HepG2 (cell line): ENCODE results near the gene PARP11. TPM values are rescaled to one million over a fixed set of nuclear protein-coding genes. Genes with fewer than 3 reads are reported as not detected.

Experiments used
- ATAC-seq: fragments of 200-7000 bp; cut with Tn5 transposase; 3 replicates; pipeline ENCODE4 v1.9.1; 2020; ENCODE audit warnings: mild to moderate bottlenecking, moderate library complexity
- BruUV-seq: library from RNA; stranded (reverse); fragments of 400-500 nt; replicated peaks from 2 replicates; lab custom pipeline; 2021; lab: Mats Ljungman, UMichigan
- CTCF ChIA-PET: fragments of 300-600 bp; formaldehyde crosslinking; extraction: SDS; loops from one replicate; lab custom pipeline; 2021; ENCODE audit warnings: low total read pairs, inconsistent platforms, low intra/inter-chr PET ratio; lab: Yijun Ruan, JAX
- POLR2A ChIA-PET: fragments of 350-600 bp; sonication (Branson Sonifier 250); formaldehyde crosslinking; loops from one replicate; lab custom pipeline; 2020; ENCODE audit warnings: antibody characterized with exemption, inconsistent platforms; lab: Yijun Ruan, JAX
- DNase-seq: peaks from one replicate; pipeline ENCODE4 v3.0.0-alpha.2; 2015; ENCODE audit warnings: low spot score
- FAIRE-seq: peaks from 3 replicates; lab custom pipeline; 2011; peaks lifted over from hg19 to GRCh38; lab: Jason Lieb, UNC
- H2AFZ ChIP-seq: one replicate; pipeline ENCODE4 v1.6.1; 2011; ENCODE audit warnings: low read length, inconsistent platforms
- H3K27ac ChIP-seq: fragments of 300-600 bp; 3 replicates; pipeline ENCODE4 v1.8.0; 2011; ENCODE audit warnings: mixed run types, mild to moderate bottlenecking, mixed read lengths, low read length, inconsistent platforms; ENCODE audit not compliant: insufficient read depth; ENCODE audit errors: extremely low read length
- H3K27me3 ChIP-seq, 2 experiments: fragments of 200-600 bp in 1 of 2; 2 replicates in 1 of 2; 3 replicates in 1 of 2; pipeline versions ENCODE4 v1.6.0 to v1.8.0; 2011; ENCODE audit warnings: low read length in 2 of 2, mild to moderate bottlenecking in 2 of 2, moderate library complexity in 2 of 2, inconsistent platforms in 1 of 2; ENCODE audit not compliant: insufficient read depth in 2 of 2, control insufficient read depth in 1 of 2
- H3K36me3 ChIP-seq, 2 experiments: fragments of 200-600 bp in 1 of 2; replicated peaks in 1 of 2; 2 replicates in 1 of 2; 3 replicates in 1 of 2; pipeline versions ENCODE4 v1.5.1 to v1.8.0; 2011; ENCODE audit warnings: low read length in 2 of 2, inconsistent platforms in 1 of 2; ENCODE audit not compliant: insufficient read depth in 2 of 2, control insufficient read depth in 1 of 2
- H3K4me1 ChIP-seq: 2 replicates; pipeline ENCODE4 v1.5.1; 2012; ENCODE audit warnings: low read length, inconsistent platforms; ENCODE audit not compliant: insufficient read depth
- H3K4me2 ChIP-seq: 2 replicates; pipeline ENCODE4 v1.6.0; 2011; ENCODE audit warnings: low read depth, low read length, inconsistent platforms
- H3K4me3 ChIP-seq, 3 experiments: fragments of 200-600 bp in 1 of 3; sonication (generic), shearing (Covaris generic) in 1 of 3; replicated peaks in 1 of 3; 2 replicates each; pipeline ENCODE4 v1.5.1; 2011 to 2016; ENCODE audit warnings: low read length in 3 of 3, inconsistent platforms in 2 of 3, low read depth in 2 of 3, mild to moderate bottlenecking in 2 of 3, control low read depth in 1 of 3, mixed read lengths in 1 of 3; ENCODE audit not compliant: insufficient read depth in 1 of 3
- H3K79me2 ChIP-seq: one replicate; pipeline ENCODE4 v1.6.1; 2011; ENCODE audit warnings: low read length, inconsistent platforms; ENCODE audit not compliant: insufficient read depth
- H3K9ac ChIP-seq: 2 replicates; pipeline ENCODE4 v1.6.0; 2011; ENCODE audit warnings: mild to moderate bottlenecking, low read depth, low read length, inconsistent platforms; ENCODE audit not compliant: insufficient read depth
- H3K9me3 ChIP-seq: 2 replicates; pipeline ENCODE4 v1.5.1; 2012; ENCODE audit warnings: mild to moderate bottlenecking, low read length
- H4K20me1 ChIP-seq: 2 replicates; pipeline ENCODE4 v1.6.0; 2011; ENCODE audit warnings: inconsistent platforms, mild to moderate bottlenecking, low read length, moderate library complexity; ENCODE audit not compliant: insufficient read depth
- HMGA1 ChIP-seq: sonication (generic); formaldehyde crosslinking; conservative IDR thresholded peaks from 2 replicates; pipeline ENCODE4 v1.4.0; 2020; ENCODE audit warnings: missing genetic modification reagents
- KLF16 ChIP-seq, 2 experiments: sonication (generic) in 1 of 2; formaldehyde crosslinking in 1 of 2; IDR thresholded peaks; 2 replicates each; pipeline versions ENCODE4 v1.6.1 to v1.8.0; 2016 to 2023; ENCODE audit warnings: missing genetic modification reagents in 2 of 2, missing compliant biosample characterization in 1 of 2
- MED13 ChIP-seq: sonication (generic); formaldehyde crosslinking; IDR thresholded peaks from 2 replicates; pipeline ENCODE4 v1.5.0; 2020; ENCODE audit warnings: missing genetic modification reagents
- SOX6 ChIP-seq, 2 experiments: fragments of 450-650 bp in 1 of 2; sonication (generic) in 1 of 2; formaldehyde crosslinking in 1 of 2; IDR thresholded peaks; 2 replicates each; pipeline versions ENCODE4 v1.4.0 to v1.6.1; 2017 to 2020; ENCODE audit warnings: antibody characterized with exemption in 1 of 2, mild to moderate bottlenecking in 1 of 2, missing genetic modification reagents in 1 of 2
- TBX2 ChIP-seq: sonication (generic); formaldehyde crosslinking; IDR thresholded peaks from 2 replicates; pipeline ENCODE4 v1.5.0; 2020; ENCODE audit warnings: missing genetic modification reagents, mild to moderate bottlenecking, borderline replicate concordance
- ZNF136 ChIP-seq: sonication (generic); formaldehyde crosslinking; IDR thresholded peaks from 2 replicates; pipeline ENCODE4 v1.8.1; 2022; ENCODE audit warnings: low read depth, mild to moderate bottlenecking, moderate library complexity, missing genetic modification reagents
- ZNF263 ChIP-seq: sonication (generic); formaldehyde crosslinking; IDR thresholded peaks from 2 replicates; pipeline ENCODE4 v1.4.0; 2020; ENCODE audit warnings: missing genetic modification reagents
- ZNF280D ChIP-seq: sonication (generic); formaldehyde crosslinking; IDR thresholded peaks from 2 replicates; pipeline ENCODE4 v1.5.1; 2020; ENCODE audit warnings: mild to moderate bottlenecking, missing genetic modification reagents
- ZNF337 ChIP-seq: sonication (generic); formaldehyde crosslinking; IDR thresholded peaks from 2 replicates; pipeline ENCODE4 v1.5.1; 2020; ENCODE audit warnings: missing genetic modification reagents, low read depth, mild to moderate bottlenecking, borderline replicate concordance
- ZNF460 ChIP-seq: sonication (generic); formaldehyde crosslinking; IDR thresholded peaks from 2 replicates; pipeline ENCODE4 v1.5.1; 2020; ENCODE audit warnings: missing genetic modification reagents, mild to moderate bottlenecking, borderline replicate concordance
- ZNF552 ChIP-seq: sonication (generic); formaldehyde crosslinking; IDR thresholded peaks from 2 replicates; pipeline ENCODE4 v1.9.0; 2022; ENCODE audit warnings: missing genetic modification reagents, mild to moderate bottlenecking, borderline replicate concordance
- ZSCAN21 ChIP-seq: sonication (generic); formaldehyde crosslinking; IDR thresholded peaks from 2 replicates; pipeline ENCODE4 v1.8.0; 2022; ENCODE audit warnings: mild to moderate bottlenecking, missing genetic modification reagents, moderate library complexity, borderline replicate concordance
- WGBS: methylation state at CpG from one replicate; pipeline ENCODE4 v1.1.6; 2017; ENCODE audit warnings: low lambda C conversion rate; 5-methylcytosine and 5-hydroxymethylcytosine counted together
- in situ Hi-C: cut with HindIII; loops from 2 replicates; pipeline ENCODE4 v1.10.0; 2017; ENCODE audit warnings: low pct_unique_long_range_greater_than_20kb; ENCODE audit not compliant: extremely low pct_ligation_motif_present
- intact Hi-C: fragments of 100-400 bp; cut with micrococcal nuclease; formaldehyde crosslinking; loops from one replicate; pipeline ENCODE4 v1.10.0; 2022; ENCODE audit not compliant: unreplicated experiment
- polyA plus RNA-seq, 8 experiments: library from polyadenylated mRNA; depleted of rRNA in 3 of 8; stranded (reverse) in 7 of 8; unstranded in 1 of 8; fragments of >200 nt; fragmentation: Illumina TruSeq in 4 of 8; extraction: Trizol in 4 of 8; gene quantifications; 2 replicates each; pipeline versions ENCODE4 v1.2.1 to v1.2.3, GENCODE V29; 2011 to 2016; ENCODE audit warnings: low read depth in 4 of 8, missing spikeins in 1 of 8, mixed read lengths in 1 of 8; ENCODE audit not compliant: insufficient read depth in 1 of 8
- total RNA-seq, 5 experiments: library from RNA; depleted of rRNA; stranded (reverse); fragments of >200 nt; fragmentation: Illumina TruSeq; extraction: Trizol; gene quantifications; 2 replicates each; pipeline ENCODE4 v1.2.3, GENCODE V29; 2016; ENCODE audit warnings: low read depth in 1 of 5
- TF ChIP-seq, protein P1 (sequence below): sonication (generic); formaldehyde crosslinking; IDR thresholded peaks from 2 replicates; pipeline ENCODE4 v1.8.1; 2023; ENCODE audit warnings: missing genetic modification reagents, inconsistent platforms, borderline replicate concordance
- TF ChIP-seq, protein P2 (sequence below): sonication (generic); formaldehyde crosslinking; IDR thresholded peaks from 2 replicates; pipeline ENCODE4 v1.8.1; 2023; ENCODE audit warnings: mild to moderate bottlenecking, moderate library complexity, missing genetic modification reagents

Gene PARP11
- total and polyA plus RNA-seq, 2 of the 13 experiments (the other 11 are each of a cell fraction or from before 2014, with no cell fraction given), result 4.0 to 7.6 TPM

DNA sequence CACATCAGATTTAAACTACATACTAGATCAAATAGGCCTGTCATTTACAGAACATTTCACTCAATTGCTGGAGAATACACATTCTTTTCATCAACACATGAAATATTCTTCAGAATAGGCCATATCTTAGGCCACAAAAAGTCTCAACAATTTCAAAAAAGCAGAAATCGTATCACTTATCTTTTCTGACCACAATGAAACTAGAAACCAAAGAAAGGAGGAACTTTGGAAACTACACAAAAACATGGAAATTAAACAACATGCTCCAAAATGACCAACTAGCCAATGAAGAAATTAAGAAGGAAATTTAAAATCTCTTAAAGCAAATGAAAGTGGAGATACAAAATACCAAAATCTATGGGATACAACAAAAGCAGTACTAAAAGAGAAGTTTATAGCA, 35.1 kb downstream of the PARP11 start:
- no TSS peak for BruUV-seq
- in situ Hi-C loops, result no loop called here
- CTCF ChIA-PET, result no interaction called here

More for the DNA sequence above, 35.1 kb downstream of the PARP11 start:
- DNase-seq, result no peak
- TF ChIP-seq, protein P1, sequence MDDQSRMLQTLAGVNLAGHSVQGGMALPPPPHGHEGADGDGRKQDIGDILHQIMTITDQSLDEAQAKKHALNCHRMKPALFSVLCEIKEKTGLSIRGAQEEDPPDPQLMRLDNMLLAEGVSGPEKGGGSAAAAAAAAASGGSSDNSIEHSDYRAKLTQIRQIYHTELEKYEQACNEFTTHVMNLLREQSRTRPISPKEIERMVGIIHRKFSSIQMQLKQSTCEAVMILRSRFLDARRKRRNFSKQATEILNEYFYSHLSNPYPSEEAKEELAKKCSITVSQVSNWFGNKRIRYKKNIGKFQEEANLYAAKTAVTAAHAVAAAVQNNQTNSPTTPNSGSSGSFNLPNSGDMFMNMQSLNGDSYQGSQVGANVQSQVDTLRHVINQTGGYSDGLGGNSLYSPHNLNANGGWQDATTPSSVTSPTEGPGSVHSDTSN (CRISPR knock-in tag), result no peak
- TF ChIP-seq HMGA1 (CRISPR knock-in tag) (no peak), ZNF136 (no peak), ZNF263 (CRISPR knock-in tag) (no peak), ZNF460 (CRISPR knock-in tag) (no peak), TBX2 (CRISPR knock-in tag) (no peak), SOX6 (IDR thresholded peaks at IDR 0.05) (no peak), SOX6 (CRISPR knock-in tag; IDR thresholded peaks at IDR 0.05) (no peak), ZNF337 (CRISPR knock-in tag) (no peak), ZNF280D (CRISPR knock-in tag) (no peak), ZSCAN21 (CRISPR knock-in tag) (no peak), ZNF552 (CRISPR knock-in tag) (no peak), MED13 (CRISPR knock-in tag) (no peak), KLF16 (CRISPR knock-in tag; IDR thresholded peaks at IDR 0.05) (no peak)
- TF ChIP-seq, protein P2, sequence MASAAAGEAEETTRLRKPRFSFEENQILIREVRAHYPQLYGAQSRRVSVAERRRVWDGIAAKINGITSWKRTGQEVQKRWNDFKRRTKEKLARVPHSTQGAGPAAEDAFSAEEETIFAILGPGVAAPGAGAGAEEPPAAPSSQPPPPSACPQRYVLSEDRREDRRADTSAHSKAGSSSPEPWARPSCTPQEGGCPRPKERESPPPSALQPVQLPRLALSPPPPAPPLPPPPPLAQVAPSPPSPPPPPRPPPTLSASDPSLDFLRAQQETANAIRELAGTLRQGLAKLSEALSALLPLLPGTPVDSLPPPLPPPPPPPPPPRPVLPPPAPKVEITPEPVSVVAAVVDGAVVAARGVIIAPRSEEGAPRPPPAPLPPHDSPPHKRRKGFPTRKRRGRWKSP (CRISPR knock-in tag), result no peak
- no peaks in the 10 kb centered on the region for H3K36me3 ChIP-seq
- H3K9me3 ChIP-seq, result no peaks in the 10 kb centered on the region
- H4K20me1 ChIP-seq, result no peaks in the 10 kb centered on the region
- no peaks in the 10 kb centered on the region for H3K27me3 ChIP-seq
- H3K27ac ChIP-seq, result no peak overlapping the region
- H3K79me2 ChIP-seq, result no peaks in the 10 kb centered on the region
- H3K9ac ChIP-seq, result no peak overlapping the region
- 91% methylated on average over 1 of the region's 1 CpG for WGBS
- intact Hi-C loops, result no loop called here
- no peak for FAIRE-seq
- POLR2A ChIA-PET, result no interaction called here
- H3K4me1 ChIP-seq, result peaks cover 31% of the 10 kb centered on the region
- no peak overlapping the region for H2AFZ ChIP-seq
- no peak overlapping the region for H3K4me2 ChIP-seq
- no peak overlapping the region for H3K4me3 ChIP-seq
- no peak for ATAC-seq
